Activated CD4-positive, alpha-beta T cell treated with anti-CD3 and anti-CD28 coated beads, Interleukin-2, Interleukin-6, amounts not matched to agents 100 ng/mL and 50 ng/mL, durations not matched to agents 16 hours and 8 hours (primary cell): ENCODE data around the gene LRRC43.
"Not testable (repeated sequence)": the region's sequence is repeated elsewhere in the genome, so short reads cannot be mapped to it uniquely, and the experiment has no call there.

Experiments used
- DNase-seq: peaks from one replicate; pipeline ENCODE4 v3.0.0-alpha.2; 2020

Gene LRRC43

GRCh38 chr12:122159882-122160281 lies 23.0 kb upstream of the LRRC43 start:
- DNase-seq = no peak

GRCh38 chr12:122160761-122161160 lies 22.2 kb upstream of the LRRC43 start:
- DNase-seq = no peak

GRCh38 chr12:122161682-122162081 lies 21.2 kb upstream of the LRRC43 start:
- peak; percentile 46 for DNase-seq

GRCh38 chr12:122162976-122163375 lies 19.9 kb upstream of the LRRC43 start:
- DNase-seq = no peak

GRCh38 chr12:122166422-122167349 lies 16.2 kb upstream of the LRRC43 start:
- DNase-seq = peak; percentile 88

- no peak for DNase-seq
These were observed 15.5 kb upstream of the LRRC43 start for GRCh38 chr12:122167356-122167925.

- no peak for DNase-seq
These were observed 14.4 kb upstream of the LRRC43 start for GRCh38 chr12:122168492-122168891.

GRCh38 chr12:122171399-122171798 lies 11.5 kb upstream of the LRRC43 start:
- no peak for DNase-seq

- DNase-seq = no peak
These were observed 10.5 kb upstream of the LRRC43 start for GRCh38 chr12:122172262-122172939.

GRCh38 chr12:122174155-122174845 lies 8.6 kb upstream of the LRRC43 start, which contains the start of gene IL31:
Gene IL31 (minus strand): TSS chr12:122174221. CDS start chr12:122174172, 49 bp downstream.
- DNase-seq = no peak

- not testable (repeated sequence) for DNase-seq
These were observed 6.5 kb upstream of the LRRC43 start for GRCh38 chr12:122176473-122176872.

GRCh38 chr12:122183588-122183940 lies 641 bp downstream of the LRRC43 start:
- no peak for DNase-seq

- DNase-seq = no peak
These were observed 1.6 kb downstream of the LRRC43 start for GRCh38 chr12:122184517-122184916.

GRCh38 chr12:122185079-122185478 lies 2.2 kb downstream of the LRRC43 start:
- DNase-seq = no peak

- DNase-seq = no peak
These were observed 2.7 kb downstream of the LRRC43 start for GRCh38 chr12:122185494-122186082.

GRCh38 chr12:122187466-122187865 lies 4.5 kb downstream of the LRRC43 start:
- no peak for DNase-seq

- DNase-seq = no peak
These were observed 6.9 kb downstream of the LRRC43 start for GRCh38 chr12:122189626-122190475.

GRCh38 chr12:122190842-122191668 lies 8.1 kb downstream of the LRRC43 start:
- DNase-seq = peak; percentile 84

- DNase-seq = no peak
These were observed 9.5 kb downstream of the LRRC43 start for GRCh38 chr12:122192441-122192840.

- no peak for DNase-seq
These were observed 11.9 kb downstream of the LRRC43 start for GRCh38 chr12:122194804-122195203.

GRCh38 chr12:122195405-122195804 lies 12.5 kb downstream of the LRRC43 start:
- no peak for DNase-seq
